Measurements from ENCODE around the gene ECT2L.

Gene ECT2L

DNA sequence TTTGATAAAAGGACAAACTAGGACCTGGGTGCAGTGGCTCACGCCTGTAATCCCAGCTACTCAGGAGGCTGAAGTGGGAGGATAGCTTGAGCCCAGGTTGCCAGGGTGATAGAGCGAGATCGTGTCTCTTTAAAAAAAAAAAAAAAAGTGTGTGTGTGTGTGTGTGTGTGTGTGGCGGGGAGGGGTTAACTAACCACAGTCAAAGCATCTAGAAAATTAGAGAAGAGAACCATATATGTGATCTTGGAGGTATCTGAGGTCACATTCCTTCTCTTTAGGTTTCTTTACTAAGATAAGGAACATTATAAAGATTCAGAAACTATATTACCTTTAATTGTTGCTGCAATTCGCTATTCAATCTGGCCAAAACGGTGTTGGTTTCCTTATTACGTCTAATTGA, 111.3 kb downstream of the ECT2L start:
- no peak for DNase-seq (ENCODE audit: low read depth in 1 of 2, low spot score in 1 of 2)
- no peak overlapping the region for H3K27ac ChIP-seq (replicated peaks)
- TF ChIP-seq SPI1 (IDR thresholded peaks at IDR 0.05; ENCODE audit: borderline replicate concordance, low read depth) (no peak), POLR2AphosphoS5 (IDR thresholded peaks at IDR 0.05; ENCODE audit: low read depth) (no peak), GABPA (IDR thresholded peaks at IDR 0.05; ENCODE audit: low read depth) (no peak)
- TF ChIP-seq, protein P1, sequence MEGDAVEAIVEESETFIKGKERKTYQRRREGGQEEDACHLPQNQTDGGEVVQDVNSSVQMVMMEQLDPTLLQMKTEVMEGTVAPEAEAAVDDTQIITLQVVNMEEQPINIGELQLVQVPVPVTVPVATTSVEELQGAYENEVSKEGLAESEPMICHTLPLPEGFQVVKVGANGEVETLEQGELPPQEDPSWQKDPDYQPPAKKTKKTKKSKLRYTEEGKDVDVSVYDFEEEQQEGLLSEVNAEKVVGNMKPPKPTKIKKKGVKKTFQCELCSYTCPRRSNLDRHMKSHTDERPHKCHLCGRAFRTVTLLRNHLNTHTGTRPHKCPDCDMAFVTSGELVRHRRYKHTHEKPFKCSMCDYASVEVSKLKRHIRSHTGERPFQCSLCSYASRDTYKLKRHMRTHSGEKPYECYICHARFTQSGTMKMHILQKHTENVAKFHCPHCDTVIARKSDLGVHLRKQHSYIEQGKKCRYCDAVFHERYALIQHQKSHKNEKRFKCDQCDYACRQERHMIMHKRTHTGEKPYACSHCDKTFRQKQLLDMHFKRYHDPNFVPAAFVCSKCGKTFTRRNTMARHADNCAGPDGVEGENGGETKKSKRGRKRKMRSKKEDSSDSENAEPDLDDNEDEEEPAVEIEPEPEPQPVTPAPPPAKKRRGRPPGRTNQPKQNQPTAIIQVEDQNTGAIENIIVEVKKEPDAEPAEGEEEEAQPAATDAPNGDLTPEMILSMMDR (IDR thresholded peaks at IDR 0.05; ENCODE audit: insufficient read depth, low read length), result no peak
- TF ChIP-seq, protein P2, sequence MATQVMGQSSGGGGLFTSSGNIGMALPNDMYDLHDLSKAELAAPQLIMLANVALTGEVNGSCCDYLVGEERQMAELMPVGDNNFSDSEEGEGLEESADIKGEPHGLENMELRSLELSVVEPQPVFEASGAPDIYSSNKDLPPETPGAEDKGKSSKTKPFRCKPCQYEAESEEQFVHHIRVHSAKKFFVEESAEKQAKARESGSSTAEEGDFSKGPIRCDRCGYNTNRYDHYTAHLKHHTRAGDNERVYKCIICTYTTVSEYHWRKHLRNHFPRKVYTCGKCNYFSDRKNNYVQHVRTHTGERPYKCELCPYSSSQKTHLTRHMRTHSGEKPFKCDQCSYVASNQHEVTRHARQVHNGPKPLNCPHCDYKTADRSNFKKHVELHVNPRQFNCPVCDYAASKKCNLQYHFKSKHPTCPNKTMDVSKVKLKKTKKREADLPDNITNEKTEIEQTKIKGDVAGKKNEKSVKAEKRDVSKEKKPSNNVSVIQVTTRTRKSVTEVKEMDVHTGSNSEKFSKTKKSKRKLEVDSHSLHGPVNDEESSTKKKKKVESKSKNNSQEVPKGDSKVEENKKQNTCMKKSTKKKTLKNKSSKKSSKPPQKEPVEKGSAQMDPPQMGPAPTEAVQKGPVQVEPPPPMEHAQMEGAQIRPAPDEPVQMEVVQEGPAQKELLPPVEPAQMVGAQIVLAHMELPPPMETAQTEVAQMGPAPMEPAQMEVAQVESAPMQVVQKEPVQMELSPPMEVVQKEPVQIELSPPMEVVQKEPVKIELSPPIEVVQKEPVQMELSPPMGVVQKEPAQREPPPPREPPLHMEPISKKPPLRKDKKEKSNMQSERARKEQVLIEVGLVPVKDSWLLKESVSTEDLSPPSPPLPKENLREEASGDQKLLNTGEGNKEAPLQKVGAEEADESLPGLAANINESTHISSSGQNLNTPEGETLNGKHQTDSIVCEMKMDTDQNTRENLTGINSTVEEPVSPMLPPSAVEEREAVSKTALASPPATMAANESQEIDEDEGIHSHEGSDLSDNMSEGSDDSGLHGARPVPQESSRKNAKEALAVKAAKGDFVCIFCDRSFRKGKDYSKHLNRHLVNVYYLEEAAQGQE (IDR thresholded peaks at IDR 0.05; ENCODE audit: insufficient replicate concordance, low read depth), result no peak
- H3K4me3 ChIP-seq (replicated peaks; ENCODE audit: insufficient read depth, low read length), result no peak overlapping the region
- H3K27me3 ChIP-seq (ENCODE audit: insufficient read depth, poor library complexity, severe bottlenecking), result no peaks in the 10 kb centered on the region

DNA sequence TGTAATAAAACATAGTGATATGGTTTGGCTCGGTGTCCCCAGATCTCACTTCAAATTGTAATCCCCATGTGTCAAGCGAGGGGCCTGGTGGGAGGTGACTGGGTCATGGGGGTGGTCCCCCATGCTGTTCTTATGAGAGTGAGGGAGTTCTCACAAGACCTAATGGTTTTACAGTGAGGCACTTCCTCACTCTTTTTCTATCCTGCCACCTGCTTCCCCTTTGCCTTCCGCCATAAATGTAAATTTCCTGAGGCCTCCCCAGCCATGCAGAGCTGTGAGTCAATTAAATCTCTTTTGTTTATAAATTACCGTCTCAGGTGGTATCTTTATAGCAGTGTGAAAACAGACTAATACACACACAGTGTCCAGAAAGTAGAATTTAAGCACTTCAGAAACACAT, 113.6 kb downstream of the ECT2L start:
- H3K27ac ChIP-seq (replicated peaks), result no peak overlapping the region
- TF ChIP-seq SPI1 (IDR thresholded peaks at IDR 0.05; ENCODE audit: borderline replicate concordance, low read depth), result peak; percentile 14; the same call in 1 of the 2 replicates
- TF ChIP-seq POLR2AphosphoS5 (IDR thresholded peaks at IDR 0.05; ENCODE audit: low read depth), result no peak
- no peak for TF ChIP-seq GABPA (IDR thresholded peaks at IDR 0.05; ENCODE audit: low read depth)
- TF ChIP-seq, protein P2 (IDR thresholded peaks at IDR 0.05; ENCODE audit: insufficient replicate concordance, low read depth), result no peak
- H3K27me3 ChIP-seq (ENCODE audit: insufficient read depth, poor library complexity, severe bottlenecking), result no peaks in the 10 kb centered on the region
- DNase-seq (ENCODE audit: low read depth in 1 of 2, low spot score in 1 of 2), result no peak
- no peak overlapping the region for H3K4me3 ChIP-seq (replicated peaks; ENCODE audit: insufficient read depth, low read length)

DNA sequence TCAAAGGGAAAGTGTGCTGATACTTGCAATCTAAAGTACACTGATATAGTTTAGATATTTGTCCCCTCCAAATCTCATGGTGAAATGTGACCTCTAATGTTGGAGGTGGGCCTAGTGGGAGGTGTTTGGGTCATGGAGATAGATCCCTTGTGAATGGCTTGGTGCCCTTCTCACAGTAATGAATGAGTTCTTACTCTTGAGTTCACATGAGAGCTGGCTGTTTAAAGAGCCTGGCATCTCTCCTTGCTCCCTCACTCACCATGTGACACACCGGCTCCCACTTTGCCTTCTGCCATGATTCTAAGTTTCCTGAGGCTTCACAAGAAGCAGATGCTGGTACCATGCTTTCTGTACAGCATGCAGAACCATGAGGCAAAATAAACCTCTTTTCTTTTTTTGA, 114.1 kb downstream of the ECT2L start:
- Histone ChIP-seq H3K27me3 (ENCODE audit: insufficient read depth, poor library complexity, severe bottlenecking) (no peaks in the 10 kb centered on the region), H3K27ac (replicated peaks) (no peak overlapping the region), H3K4me3 (replicated peaks; ENCODE audit: insufficient read depth, low read length) (no peak overlapping the region)
- TF ChIP-seq GABPA (IDR thresholded peaks at IDR 0.05; ENCODE audit: low read depth), result no peak
- TF ChIP-seq SPI1 (IDR thresholded peaks at IDR 0.05; ENCODE audit: borderline replicate concordance, low read depth), result no peak
- TF ChIP-seq POLR2AphosphoS5 (IDR thresholded peaks at IDR 0.05; ENCODE audit: low read depth), result no peak
- TF ChIP-seq, protein P2 (IDR thresholded peaks at IDR 0.05; ENCODE audit: insufficient replicate concordance, low read depth), result no peak
- TF ChIP-seq, protein P1 (IDR thresholded peaks at IDR 0.05; ENCODE audit: insufficient read depth, low read length), result no peak
- no peak for DNase-seq (ENCODE audit: low read depth in 1 of 2, low spot score in 1 of 2)

All from HL-60 (cell line).